GM12875 (cell line): Measurements from ENCODE around the gene VIPR1.

Experiments
- H3K4me3 ChIP-seq: one replicate; pipeline ENCODE4 v1.5.1; 2011; ENCODE audit warnings: low read depth, low read length, control low read depth
- CTCF ChIP-seq: IDR thresholded peaks from 2 replicates; pipeline ENCODE4 v1.5.1; 2011; ENCODE audit warnings: low read depth, mild to moderate bottlenecking, control low read depth, inconsistent platforms, low read length, moderate library complexity, borderline replicate concordance; ENCODE audit not compliant: insufficient read depth

VIPR1 gene

GRCh38 chr3:42511736-42512135 lies 9.3 kb downstream of the VIPR1 start:
- no peak overlapping the region for H3K4me3 ChIP-seq
- no peak for TF ChIP-seq CTCF

- no peak for TF ChIP-seq CTCF
- H3K4me3 ChIP-seq: no peak overlapping the region
These were observed 10.7 kb downstream of the VIPR1 start for GRCh38 chr3:42513121-42513520.

GRCh38 chr3:42513521-42513920 lies 11.1 kb downstream of the VIPR1 start:
- no peak for TF ChIP-seq CTCF
- no peak overlapping the region for H3K4me3 ChIP-seq

- TF ChIP-seq CTCF: no peak
- no peak overlapping the region for H3K4me3 ChIP-seq
These were observed 12.4 kb downstream of the VIPR1 start for GRCh38 chr3:42514876-42515275.

GRCh38 chr3:42515391-42515916 lies 13.0 kb downstream of the VIPR1 start:
- no peak for TF ChIP-seq CTCF
- no peak overlapping the region for H3K4me3 ChIP-seq

- no peak overlapping the region for H3K4me3 ChIP-seq
- no peak for TF ChIP-seq CTCF
These were observed 13.5 kb downstream of the VIPR1 start for GRCh38 chr3:42515976-42516375.

- H3K4me3 ChIP-seq: no peak overlapping the region
- no peak for TF ChIP-seq CTCF
These were observed 14.0 kb downstream of the VIPR1 start for GRCh38 chr3:42516443-42516842.
